Peyer's patch (tissue), 4 donors: ENCODE measurements around the gene RNPEP.

Experiments used
- CTCF ChIP-seq, 6 experiments: fragments of 450-650 bp in 4 of 6; fragments of 200-600 bp in 2 of 6; sonication (generic) in 1 of 6; IDR thresholded peaks; one replicate each; pipeline ENCODE4 v1.5.1; 2017 to 2019; ENCODE audit warnings: antibody characterized with exemption in 6 of 6, mild to moderate bottlenecking in 3 of 6, moderate library complexity in 1 of 6
- POLR2A ChIP-seq, 2 donors: fragments of 450-650 bp; IDR thresholded peaks; one replicate each; pipeline ENCODE4 v1.5.1; 2017; ENCODE audit warnings: antibody characterized with exemption in 2 of 2, mild to moderate bottlenecking in 2 of 2, moderate library complexity in 2 of 2

- no peak for TF ChIP-seq CTCF (IDR thresholded peaks at IDR 0.05)
- no peak for TF ChIP-seq POLR2A (IDR thresholded peaks at IDR 0.05)
Measured at GRCh38 chr1:202037706-202038296, 55.4 kb downstream of the RNPEP start.
